Upper lobe of left lung (tissue), 4 donors: Measurements from ENCODE around the gene ZDHHC21.
"Not testable (repeated sequence)": the region's sequence is repeated elsewhere in the genome, so short reads cannot be mapped to it uniquely, and the experiment has no call there.

Source experiments
- POLR2A ChIP-seq, 4 donors: fragments of 450-650 bp; IDR thresholded peaks; one replicate each; pipeline ENCODE4 v1.5.1; 2016 to 2017; ENCODE audit warnings: antibody characterized with exemption in 4 of 4, mild to moderate bottlenecking in 2 of 4
- POLR2AphosphoS5 ChIP-seq, 2 donors: sonication (generic); formaldehyde crosslinking; IDR thresholded peaks; one replicate each; pipeline ENCODE4 v1.5.1; 2017; ENCODE audit warnings: antibody characterized with exemption in 2 of 2
- TF ChIP-seq, protein P1 (sequence below), 6 experiments: fragments of 450-650 bp in 4 of 6; fragments of 200-600 bp in 2 of 6; sonication (generic) in 2 of 6; IDR thresholded peaks; one replicate each; pipeline ENCODE4 v1.5.1; 2016 to 2019; ENCODE audit warnings: antibody characterized with exemption in 6 of 6

GRCh38 chr9:14682616-14683015 is 10.6 kb downstream of the ZDHHC21 start:
- TF ChIP-seq, protein P1, sequence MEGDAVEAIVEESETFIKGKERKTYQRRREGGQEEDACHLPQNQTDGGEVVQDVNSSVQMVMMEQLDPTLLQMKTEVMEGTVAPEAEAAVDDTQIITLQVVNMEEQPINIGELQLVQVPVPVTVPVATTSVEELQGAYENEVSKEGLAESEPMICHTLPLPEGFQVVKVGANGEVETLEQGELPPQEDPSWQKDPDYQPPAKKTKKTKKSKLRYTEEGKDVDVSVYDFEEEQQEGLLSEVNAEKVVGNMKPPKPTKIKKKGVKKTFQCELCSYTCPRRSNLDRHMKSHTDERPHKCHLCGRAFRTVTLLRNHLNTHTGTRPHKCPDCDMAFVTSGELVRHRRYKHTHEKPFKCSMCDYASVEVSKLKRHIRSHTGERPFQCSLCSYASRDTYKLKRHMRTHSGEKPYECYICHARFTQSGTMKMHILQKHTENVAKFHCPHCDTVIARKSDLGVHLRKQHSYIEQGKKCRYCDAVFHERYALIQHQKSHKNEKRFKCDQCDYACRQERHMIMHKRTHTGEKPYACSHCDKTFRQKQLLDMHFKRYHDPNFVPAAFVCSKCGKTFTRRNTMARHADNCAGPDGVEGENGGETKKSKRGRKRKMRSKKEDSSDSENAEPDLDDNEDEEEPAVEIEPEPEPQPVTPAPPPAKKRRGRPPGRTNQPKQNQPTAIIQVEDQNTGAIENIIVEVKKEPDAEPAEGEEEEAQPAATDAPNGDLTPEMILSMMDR (IDR thresholded peaks at IDR 0.05) = not testable (repeated sequence)
- not testable (repeated sequence) for TF ChIP-seq POLR2A, POLR2AphosphoS5 (IDR thresholded peaks at IDR 0.05)
